Activated CD4-positive, alpha-beta T cell treated with anti-CD3 and anti-CD28 coated beads, Interleukin-2, amount 50 U/mL, for 48 hours (primary cell): ENCODE results near the gene GNPDA2.

Source experiments
- DNase-seq, 2 experiments: peaks; one replicate each; pipeline ENCODE4 v3.0.0-alpha.2; 2020

GNPDA2 gene

DNA sequence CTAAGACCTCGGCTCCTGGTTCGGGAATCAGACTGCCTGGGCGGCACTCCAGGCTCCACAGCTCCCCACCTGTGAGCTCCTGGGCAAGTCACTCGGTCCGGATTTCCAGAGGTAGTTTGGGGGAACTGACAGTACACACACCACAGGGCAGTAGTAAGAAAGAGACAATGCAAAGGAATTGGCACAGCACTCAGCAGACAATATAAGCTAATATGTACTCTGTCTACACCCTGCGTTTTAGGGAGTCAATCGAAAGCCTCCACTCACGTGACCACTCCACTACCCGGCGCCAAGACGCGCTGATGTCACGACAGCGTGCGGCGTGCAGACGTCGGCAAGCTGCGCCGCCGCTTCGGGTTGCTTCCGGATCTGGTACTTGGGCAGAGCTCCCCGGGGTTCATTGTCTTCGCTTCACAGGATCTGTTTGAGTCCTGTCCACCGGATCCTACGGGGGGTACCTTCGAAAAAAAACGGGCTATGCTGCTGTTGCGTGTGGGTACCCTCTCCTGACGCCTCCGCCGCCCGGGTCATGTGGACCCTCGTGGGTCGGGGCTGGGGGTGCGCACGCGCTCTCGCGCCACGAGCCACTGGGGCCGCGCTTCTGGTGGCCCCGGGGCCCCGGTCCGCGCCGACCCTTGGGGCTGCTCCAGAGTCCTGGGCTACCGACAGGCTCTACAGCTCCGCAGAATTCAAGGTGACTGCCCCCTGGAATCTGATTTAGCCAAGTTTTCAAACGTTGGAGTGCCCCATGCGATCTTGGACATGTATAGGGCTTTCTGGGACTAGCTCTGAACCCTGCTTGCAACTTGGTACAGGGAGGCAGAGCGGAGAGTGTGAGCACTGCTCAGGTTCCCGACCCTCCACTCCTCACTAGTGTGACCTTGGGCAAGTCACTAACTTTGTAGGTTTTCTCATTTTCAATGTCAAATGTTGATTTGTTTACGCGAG is 48.0 kb downstream of the GNPDA2 start, which contains the start of gene GUF1:
Gene GUF1 (plus strand): TSS at position 327 of the 948 bp plus-strand sequence. CDS start 203 bp downstream, at position 530.
- peak; percentile 83 to 87 for DNase-seq

DNA sequence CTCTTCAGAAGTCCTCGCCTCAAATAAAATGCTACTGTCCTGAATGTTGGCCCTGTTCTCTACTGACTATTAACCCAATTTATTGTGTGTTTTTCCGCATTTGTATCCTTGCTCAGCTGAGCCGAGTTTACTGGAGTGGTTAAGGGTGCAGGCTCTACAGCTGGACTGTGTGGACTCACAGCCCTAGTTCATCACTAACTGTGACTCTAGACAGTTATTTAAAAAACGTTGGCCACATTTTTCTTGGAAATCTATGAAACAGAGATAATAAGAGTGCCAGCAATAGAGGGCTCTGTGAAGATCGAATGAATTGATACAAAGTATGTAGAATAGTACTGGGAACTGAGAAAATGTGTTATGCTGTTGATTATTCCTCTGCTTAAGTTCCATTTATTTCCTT is 51.0 kb downstream of the GNPDA2 start:
- no peak for DNase-seq

DNA sequence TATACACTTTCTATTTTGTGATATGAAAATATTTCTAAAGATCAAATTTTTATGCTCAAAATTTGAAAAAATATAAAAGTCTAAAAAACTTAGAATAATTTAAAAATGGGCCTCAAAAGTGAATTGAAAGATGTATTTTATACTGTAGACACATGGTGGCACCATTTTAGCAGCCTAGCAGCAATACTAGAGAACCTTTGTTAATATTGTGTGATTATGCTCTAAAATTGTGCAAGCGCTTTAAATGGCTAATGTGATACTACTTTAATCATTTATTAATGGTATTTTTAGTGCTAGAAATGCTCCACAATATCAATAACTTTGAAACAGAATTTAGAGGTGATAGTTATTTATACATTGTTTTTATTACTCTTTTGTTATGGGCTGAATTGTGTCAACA is 51.9 kb downstream of the GNPDA2 start:
- DNase-seq, result no peak

DNA sequence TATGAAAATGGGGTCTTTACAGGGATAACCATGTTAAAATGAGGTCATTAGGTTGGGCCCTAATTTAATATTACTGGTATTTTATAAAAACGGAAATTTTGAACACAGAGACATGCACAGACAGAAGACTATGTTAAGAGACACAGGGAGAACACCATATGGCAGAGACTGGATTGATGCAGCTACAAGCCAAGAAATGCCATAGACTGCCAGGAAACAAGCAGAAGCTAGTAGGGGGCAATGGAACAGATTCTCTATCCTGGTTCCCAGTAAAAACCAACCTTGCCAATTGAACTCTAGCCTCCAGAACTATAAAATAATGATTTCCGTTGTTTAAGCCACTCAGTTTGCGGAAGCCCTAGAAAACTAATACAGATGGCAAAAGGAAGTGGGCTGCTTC is 54.7 kb downstream of the GNPDA2 start:
- DNase-seq, result no peak

DNA sequence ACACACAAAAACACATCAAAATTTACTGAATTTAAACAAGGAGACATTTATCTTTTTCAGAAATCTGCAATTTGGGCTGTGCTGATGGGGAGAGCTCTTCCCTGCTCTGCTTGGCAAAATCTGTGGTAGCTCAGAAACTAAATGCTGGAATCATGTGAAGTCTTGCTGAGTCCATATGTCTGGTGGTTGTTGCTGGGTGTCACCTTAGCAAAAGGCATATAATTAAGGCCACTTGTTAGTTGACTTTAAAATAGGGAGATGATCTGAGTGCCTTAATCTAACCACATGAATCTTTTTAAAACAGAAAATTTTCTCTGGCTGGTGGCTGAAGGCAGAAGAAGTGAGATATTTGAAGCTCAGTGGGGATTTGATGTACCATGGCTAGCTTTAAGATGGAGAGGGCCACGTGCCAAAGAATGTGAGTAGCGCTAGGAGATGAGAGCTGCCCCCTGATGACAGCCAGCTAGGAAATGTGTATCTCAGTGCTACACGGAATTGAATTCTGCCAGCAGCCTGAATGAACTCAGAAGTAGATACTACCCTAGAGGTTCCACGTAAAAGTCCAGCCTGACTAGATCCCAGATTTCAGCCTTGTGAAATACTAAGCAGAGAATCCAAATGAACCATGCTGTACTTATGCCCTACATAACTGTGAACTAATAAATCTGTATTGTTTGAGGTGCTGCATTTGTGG is 55.7 kb downstream of the GNPDA2 start:
- no peak for DNase-seq

DNA sequence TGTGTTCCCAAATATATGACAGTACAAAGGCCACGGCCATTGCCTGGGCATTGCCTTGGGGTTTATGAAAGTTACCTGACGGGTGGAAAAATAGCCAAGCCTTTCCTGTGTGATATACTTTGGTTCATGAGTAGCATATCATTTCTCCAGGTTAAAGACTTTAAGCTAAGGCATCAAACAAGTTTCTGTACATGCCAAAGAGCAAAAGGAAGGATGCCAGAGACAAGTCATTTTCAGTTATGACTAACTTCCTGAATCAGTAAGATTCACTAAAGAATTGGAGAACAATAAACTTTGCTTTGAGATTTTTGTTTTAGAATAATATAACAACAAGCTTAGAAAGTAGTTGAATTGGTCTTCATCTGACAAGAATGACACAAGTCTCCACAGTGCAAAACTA is 57.8 kb downstream of the GNPDA2 start:
- DNase-seq, result no peak

DNA sequence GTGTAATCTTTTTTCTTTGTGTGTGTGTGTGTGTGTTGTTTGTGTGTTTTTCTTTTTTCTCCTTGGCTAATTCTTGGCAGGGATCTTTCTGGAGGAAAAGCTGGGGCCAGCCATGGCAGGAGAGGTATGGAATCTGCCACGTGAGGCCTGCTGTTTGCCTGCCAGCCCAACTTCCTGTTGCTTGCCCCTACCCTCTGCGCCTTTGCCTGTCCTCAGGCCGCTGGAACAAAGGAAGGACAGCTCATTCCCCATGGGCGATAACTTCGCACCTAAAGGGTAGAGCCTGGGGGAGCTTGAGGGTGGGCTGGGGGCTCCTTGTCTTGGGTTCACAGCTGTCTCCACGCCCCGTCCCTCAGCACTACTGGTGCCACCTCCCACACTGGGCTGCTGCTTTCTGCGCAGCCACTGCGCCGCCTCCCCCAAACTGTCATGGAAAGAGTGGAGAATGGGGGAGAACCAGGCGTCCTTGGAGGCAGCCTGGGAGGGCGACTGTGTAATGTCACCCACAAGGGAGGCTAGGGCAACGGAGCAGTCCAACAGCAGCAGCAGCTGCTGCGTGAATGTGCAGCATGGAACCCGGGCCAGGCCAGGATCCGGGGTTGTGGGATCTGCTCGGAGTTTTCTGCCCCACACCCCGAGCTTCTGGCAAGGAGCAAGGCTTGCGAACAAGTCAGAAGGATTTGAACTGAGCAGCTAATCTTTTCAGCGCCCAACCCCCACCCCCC is 62.7 kb downstream of the GNPDA2 start:
- no peak for DNase-seq

DNA sequence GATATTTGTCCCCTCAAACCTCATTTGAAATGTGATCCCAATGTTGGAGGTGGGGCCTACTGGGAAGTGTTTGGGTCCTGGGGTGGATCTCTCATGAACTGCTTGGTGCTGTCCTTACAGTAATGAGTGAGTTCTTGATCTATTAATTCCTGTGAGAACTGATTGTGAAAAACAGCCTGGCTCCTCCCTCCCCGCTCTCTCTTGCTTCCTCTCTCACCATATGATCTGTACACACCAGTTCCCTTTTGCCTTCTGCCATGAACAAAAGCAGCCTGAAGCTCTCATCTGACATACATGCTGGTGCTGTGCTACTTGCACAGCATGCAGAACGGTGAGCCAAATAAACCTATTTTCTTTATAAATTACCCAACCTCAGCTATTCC is 63.7 kb downstream of the GNPDA2 start:
- no peak for DNase-seq

DNA sequence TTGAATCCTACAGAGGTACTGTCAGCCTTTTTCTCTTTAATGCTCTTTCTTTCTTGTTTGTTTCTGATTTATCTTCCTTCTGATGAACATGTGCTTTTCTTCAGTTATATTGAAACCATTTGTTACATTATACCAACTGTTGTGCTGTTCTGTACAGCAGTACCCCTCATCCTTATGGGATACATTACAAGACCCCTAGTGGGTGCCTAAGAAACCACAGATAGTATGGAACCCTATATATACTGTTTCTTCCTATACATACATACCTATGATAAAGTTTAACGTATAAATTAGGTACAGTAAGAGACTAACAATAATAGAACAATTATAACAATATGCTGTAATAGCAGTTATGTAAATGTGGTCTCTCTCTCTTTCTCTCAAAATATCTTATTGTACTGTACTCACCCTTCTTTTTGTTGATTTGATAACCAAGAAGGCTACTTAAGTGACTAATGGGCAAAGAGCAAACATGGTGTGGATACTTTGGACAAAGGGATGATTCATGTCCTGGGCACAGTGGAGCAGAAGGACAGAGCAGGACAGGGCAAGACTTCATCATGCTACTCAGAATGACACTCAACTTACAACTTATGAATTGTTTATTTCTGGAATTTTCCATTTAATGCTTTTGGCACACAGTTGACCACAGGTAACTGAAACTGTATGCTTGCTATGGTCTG is 64.3 kb downstream of the GNPDA2 start:
- no peak for DNase-seq

DNA sequence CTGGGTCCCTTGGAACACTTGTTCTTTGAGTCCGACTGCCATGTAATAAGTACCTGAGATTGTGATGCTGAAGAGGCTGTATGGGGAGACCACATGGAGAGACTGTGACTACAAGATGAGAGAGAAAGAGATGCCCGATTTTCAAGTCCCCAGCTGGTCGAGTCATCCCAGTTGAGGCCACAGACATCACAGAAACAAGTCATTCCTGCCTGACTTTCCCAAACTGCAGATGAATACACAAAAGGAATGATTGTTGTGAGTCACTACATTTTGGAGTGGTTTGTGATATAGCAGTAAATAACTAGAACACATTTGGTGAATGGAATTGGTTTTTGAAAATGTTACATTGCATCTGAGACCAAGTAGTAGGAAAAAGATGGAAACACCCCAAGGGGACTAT is 66.0 kb downstream of the GNPDA2 start:
- DNase-seq, result no peak

DNA sequence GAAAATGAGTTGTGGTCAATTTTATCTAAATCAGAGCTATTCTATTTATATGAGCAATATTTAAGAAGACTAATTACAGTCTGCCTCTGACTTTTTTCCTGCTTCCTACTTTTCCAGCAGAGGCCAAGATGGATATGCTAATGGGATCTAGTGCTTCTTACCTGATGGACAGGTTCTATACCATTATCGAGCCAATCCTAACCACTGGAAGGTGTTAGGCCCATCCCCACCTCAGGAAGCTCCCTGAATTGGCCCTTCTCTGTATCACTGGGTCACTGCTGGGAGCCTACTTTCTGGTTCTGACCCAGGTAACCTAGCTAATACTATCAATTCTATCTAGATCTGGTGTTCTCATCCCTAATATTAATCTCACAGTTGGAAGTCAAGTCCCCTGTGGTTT is 74.4 kb downstream of the GNPDA2 start:
- no peak for DNase-seq
